Measurements from ENCODE around the gene PIRT.

The PIRT gene

GRCh38 chr17:10824874-10825273 lies 13.0 kb downstream of the PIRT start:
- no peak overlapping the region for H3K4me3 ChIP-seq (replicated peaks; ENCODE audit: low read depth, low read length)
- no peak for DNase-seq (ENCODE audit: extremely low read depth, low read depth)
- TF ChIP-seq CTCF (IDR thresholded peaks at IDR 0.05; ENCODE audit: low read depth, low read length, missing control alignments), result no peak

- H3K4me3 ChIP-seq (replicated peaks; ENCODE audit: low read depth, low read length), result no peak overlapping the region
- DNase-seq (ENCODE audit: extremely low read depth, low read depth), result no peak
- no peak for TF ChIP-seq CTCF (IDR thresholded peaks at IDR 0.05; ENCODE audit: low read depth, low read length, missing control alignments)
Observed at GRCh38 chr17:10821770-10822169, 16.1 kb downstream of the PIRT start.

- no peak overlapping the region for H3K4me3 ChIP-seq (replicated peaks; ENCODE audit: low read depth, low read length)
- DNase-seq (ENCODE audit: extremely low read depth, low read depth), result no peak
- no peak for TF ChIP-seq CTCF (IDR thresholded peaks at IDR 0.05; ENCODE audit: low read depth, low read length, missing control alignments)
Observed at GRCh38 chr17:10821054-10821453, 16.8 kb downstream of the PIRT start.

GRCh38 chr17:10815319-10815718 lies 22.6 kb downstream of the PIRT start:
- H3K4me3 ChIP-seq (replicated peaks; ENCODE audit: low read depth, low read length), result no peak overlapping the region
- DNase-seq (ENCODE audit: extremely low read depth, low read depth), result no peak
- no peak for TF ChIP-seq CTCF (IDR thresholded peaks at IDR 0.05; ENCODE audit: low read depth, low read length, missing control alignments)

- TF ChIP-seq CTCF (IDR thresholded peaks at IDR 0.05; ENCODE audit: low read depth, low read length, missing control alignments), result no peak
- H3K4me3 ChIP-seq (replicated peaks; ENCODE audit: low read depth, low read length), result no peak overlapping the region
- no peak for DNase-seq (ENCODE audit: extremely low read depth, low read depth)
Observed at GRCh38 chr17:10814075-10814474, 23.8 kb downstream of the PIRT start.

- no peak for DNase-seq (ENCODE audit: extremely low read depth, low read depth)
- no peak for TF ChIP-seq CTCF (IDR thresholded peaks at IDR 0.05; ENCODE audit: low read depth, low read length, missing control alignments)
- H3K4me3 ChIP-seq (replicated peaks; ENCODE audit: low read depth, low read length), result no peak overlapping the region
Observed at GRCh38 chr17:10812674-10813073, 25.2 kb downstream of the PIRT start.

- no peak for TF ChIP-seq CTCF (IDR thresholded peaks at IDR 0.05; ENCODE audit: low read depth, low read length, missing control alignments)
- no peak for DNase-seq (ENCODE audit: extremely low read depth, low read depth)
- no peak overlapping the region for H3K4me3 ChIP-seq (replicated peaks; ENCODE audit: low read depth, low read length)
Observed at GRCh38 chr17:10809605-10810004, 28.3 kb downstream of the PIRT start.
